ENCODE results near the gene UPK3A. TPM values are rescaled to one million over a fixed set of nuclear protein-coding genes. Genes with fewer than 3 reads are reported as not detected.

The UPK3A gene
- total RNA-seq, 1 donor from 2014 or later = not detected

DNA sequence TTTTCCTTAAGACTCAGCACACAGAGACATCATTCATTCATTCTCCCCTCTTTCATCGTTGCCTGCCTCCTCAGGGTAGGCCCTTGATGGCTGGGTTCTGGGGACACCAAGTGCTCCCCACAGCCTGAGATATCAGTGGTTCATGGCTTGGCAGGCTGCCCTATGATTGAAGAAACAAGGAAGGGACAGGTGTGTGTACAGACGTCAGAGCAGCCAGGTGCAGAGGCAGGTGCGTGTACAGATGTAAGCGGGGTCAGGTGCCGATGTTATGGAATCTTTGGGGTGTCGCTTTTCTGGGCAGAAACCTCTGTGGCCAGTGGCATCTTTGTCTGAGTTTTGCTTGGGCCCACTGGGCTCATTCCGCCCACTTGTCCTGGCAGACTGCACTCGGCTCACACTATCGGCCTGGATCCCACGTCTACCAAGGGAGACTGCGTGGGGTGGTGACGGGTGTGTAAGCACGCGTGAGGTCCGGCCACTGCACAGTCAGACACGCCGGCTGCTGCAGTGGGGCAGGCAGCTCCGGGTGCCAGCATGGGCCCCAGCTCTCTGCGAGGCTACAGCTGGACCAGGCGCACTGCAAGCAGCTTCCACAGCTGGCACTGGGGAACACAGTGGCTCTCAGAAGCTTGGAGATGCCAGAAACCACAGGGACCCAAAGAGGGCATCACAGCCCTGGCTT, 23.2 kb upstream of the UPK3A start:
- Histone ChIP-seq H3K27ac (replicated peaks) (peak overlapping the region; percentile 3), H3K9me3 (replicated peaks) (no peaks in the 10 kb centered on the region), H3K27me3 (ENCODE audit: low read depth) (peaks cover 4% of the 10 kb centered on the region), H3K36me3 (no peaks in the 10 kb centered on the region), H3K4me3 (no peak overlapping the region), H3K4me1 (peaks cover 16% of the 10 kb centered on the region)
- DNase-seq = no peak
- intact Hi-C loops (cut with micrococcal nuclease) = no loop called here
- TF ChIP-seq CTCF (IDR thresholded peaks at IDR 0.05; ENCODE audit: borderline replicate concordance) = no peak

- TF ChIP-seq CTCF (IDR thresholded peaks at IDR 0.05; ENCODE audit: borderline replicate concordance) = no peak
- Histone ChIP-seq H3K27ac (replicated peaks) (peak overlapping the region; percentile 3), H3K27me3 (ENCODE audit: low read depth) (peaks cover 5% of the 10 kb centered on the region), H3K4me3 (no peak overlapping the region), H3K36me3 (no peaks in the 10 kb centered on the region), H3K4me1 (peaks cover 16% of the 10 kb centered on the region), H3K9me3 (replicated peaks) (no peaks in the 10 kb centered on the region)
- intact Hi-C loops (cut with micrococcal nuclease) = no loop called here
- DNase-seq = no peak
These were observed 22.4 kb upstream of the UPK3A start for GRCh38 chr22:45262195-45262930.

DNA sequence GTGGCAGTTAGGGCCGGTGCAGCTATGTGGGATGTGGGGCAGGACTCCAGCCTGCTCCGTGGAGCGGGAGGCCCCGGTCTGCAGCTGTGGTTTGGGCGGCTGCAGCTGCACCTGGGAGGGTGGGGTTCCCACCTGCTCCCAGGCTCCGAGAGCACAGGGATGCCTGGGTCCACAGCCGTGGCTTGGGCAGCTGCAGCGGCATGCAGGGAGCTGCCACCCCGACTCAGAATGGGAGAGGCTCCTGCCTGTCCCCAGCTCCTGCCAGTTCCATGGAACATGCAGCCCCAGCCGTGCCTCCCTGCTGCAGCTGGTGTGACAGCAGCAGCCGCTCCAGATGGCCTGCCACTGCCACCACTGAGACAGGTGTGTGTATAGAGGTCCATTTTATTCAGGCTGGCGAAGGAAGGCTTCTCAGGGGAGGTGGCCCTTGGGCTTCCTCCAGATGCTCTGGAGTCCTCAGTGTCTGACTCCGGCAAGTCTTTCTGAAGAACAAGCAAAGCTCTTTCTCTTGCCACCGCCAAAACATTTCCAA, 21.8 kb upstream of the UPK3A start:
- no peak for DNase-seq
- no peaks in the 10 kb centered on the region for H3K9me3 ChIP-seq (replicated peaks)
- H3K27ac ChIP-seq (replicated peaks) = peak overlapping the region; percentile 57
- no peak for TF ChIP-seq CTCF (IDR thresholded peaks at IDR 0.05; ENCODE audit: borderline replicate concordance)
- no peak overlapping the region for H3K4me3 ChIP-seq
- no peaks in the 10 kb centered on the region for H3K36me3 ChIP-seq
- peaks cover 12% of the 10 kb centered on the region for H3K27me3 ChIP-seq (ENCODE audit: low read depth)
- peaks cover 16% of the 10 kb centered on the region for H3K4me1 ChIP-seq
- intact Hi-C loops (cut with micrococcal nuclease) = no loop called here

DNA sequence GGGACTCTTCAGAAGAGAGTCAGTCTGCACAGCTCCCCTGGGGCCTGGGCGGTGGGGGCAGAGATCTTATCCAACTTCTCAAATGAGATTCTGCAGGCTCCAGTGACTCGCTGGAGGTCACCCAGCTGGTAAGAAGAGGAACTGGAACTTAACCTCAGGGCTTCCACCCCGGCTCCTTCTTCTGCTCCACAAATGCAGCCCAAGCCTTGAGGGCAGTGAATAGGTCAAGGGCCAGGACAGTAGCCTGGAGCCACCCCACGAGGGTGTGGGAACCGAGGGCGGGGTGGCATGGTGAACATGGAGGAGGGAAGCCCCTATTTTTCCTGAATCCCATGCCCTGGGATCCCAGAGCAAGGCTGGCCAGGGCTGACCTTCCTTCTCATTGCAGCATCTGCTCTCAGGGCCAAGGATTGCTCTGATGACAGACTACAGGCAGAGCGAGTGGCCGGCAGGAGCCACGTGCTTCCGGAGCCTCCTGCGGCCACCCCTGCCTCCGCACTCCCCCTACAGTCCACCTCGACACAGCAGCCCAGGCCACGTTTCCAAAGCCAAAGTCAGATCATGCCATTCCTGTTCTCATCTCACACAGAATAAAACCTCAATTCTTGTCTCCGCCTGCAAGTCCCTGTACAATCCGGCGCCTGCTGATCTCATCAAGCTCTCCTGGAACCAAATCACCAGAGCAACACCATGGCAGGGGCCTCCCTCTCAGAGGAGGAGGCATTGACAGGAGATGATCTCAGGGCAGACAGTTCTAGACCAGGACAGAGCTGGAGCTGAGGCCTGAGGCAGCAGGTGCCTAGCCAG, 21.1 kb upstream of the UPK3A start:
- H3K27ac ChIP-seq (replicated peaks) = peak overlapping the region; percentile 57

More for the DNA sequence above, 21.1 kb upstream of the UPK3A start:
- Histone ChIP-seq H3K36me3 (no peaks in the 10 kb centered on the region), H3K9me3 (replicated peaks) (no peaks in the 10 kb centered on the region), H3K27me3 (ENCODE audit: low read depth) (peaks cover 14% of the 10 kb centered on the region), H3K4me3 (no peak overlapping the region), H3K4me1 (peaks cover 17% of the 10 kb centered on the region)
- DNase-seq = peak; percentile 72
- intact Hi-C loops (cut with micrococcal nuclease) = loop anchor here (2.0 kb wide), 1 partner anchor 181 kb away; no protein-coding TSS in a partner anchor
- peak; percentile 80 for TF ChIP-seq CTCF (IDR thresholded peaks at IDR 0.05; ENCODE audit: borderline replicate concordance)

Data from left ventricle myocardium inferior (tissue), 1 donor.